K562 (cell line): ENCODE data around the gene CDKN2B-AS1. TPM values are rescaled to one million over a fixed set of nuclear protein-coding genes. Genes with fewer than 3 reads are reported as not detected.

Experiments
- ATAC-seq: fragments of 200-7000 bp; cut with Tn5 transposase; 3 replicates; pipeline ENCODE4 v1.9.1; 2020; ENCODE audit warnings: moderate library complexity
- BruUV-seq: library from RNA; stranded (reverse); fragments of 400-500 nt; replicated peaks from 2 replicates; lab custom pipeline; 2021; lab: Mats Ljungman, UMichigan
- CTCF ChIA-PET: fragments of 300-600 bp; formaldehyde crosslinking; extraction: SDS; loops from one replicate; lab custom pipeline; 2021; ENCODE audit warnings: low intra/inter-chr PET ratio; lab: Yijun Ruan, JAX
- POLR2A ChIA-PET: fragments of 300-600, 350-650 bp; sonication (Branson Sonifier 250); formaldehyde crosslinking; extraction: SDS; loops from one replicate; lab custom pipeline; 2021; ENCODE audit warnings: antibody characterized with exemption, inconsistent platforms; lab: Yijun Ruan, JAX
- DNase-seq, 4 experiments: peaks; one replicate each; pipeline versions ENCODE4 v3.0.0 to v3.0.0-alpha.2; 2011 to 2018; ENCODE audit warnings: low spot score in 3 of 4, mixed read lengths in 3 of 4; ENCODE audit errors: extremely low read depth in 1 of 4
- FAIRE-seq: peaks from 2 replicates; lab custom pipeline; 2011; peaks lifted over from hg19 to GRCh38; lab: Jason Lieb, UNC
- H2AFZ ChIP-seq: 2 replicates; pipeline ENCODE4 v1.6.0; 2011; ENCODE audit warnings: low read depth, low read length, control low read depth, inconsistent platforms
- H3K27ac ChIP-seq: fragments of 200-600 bp; 3 replicates; pipeline ENCODE4 v1.8.0; 2011; ENCODE audit warnings: low read depth, mild to moderate bottlenecking, control low read depth, inconsistent platforms, low read length, moderate library complexity, mixed read lengths; ENCODE audit errors: extremely low read depth
- H3K27me3 ChIP-seq, 2 experiments: fragments of 300-600 bp in 1 of 2; 2 replicates in 1 of 2; 3 replicates in 1 of 2; pipeline versions ENCODE4 v1.6.0 to v1.8.0; 2011; ENCODE audit warnings: inconsistent platforms in 2 of 2, low read length in 2 of 2, mild to moderate bottlenecking in 1 of 2, mixed read lengths in 1 of 2, moderate library complexity in 1 of 2; ENCODE audit not compliant: control insufficient read depth in 2 of 2, insufficient read depth in 2 of 2
- H3K36me3 ChIP-seq: fragments of 300-600 bp; 3 replicates; pipeline ENCODE4 v1.8.0; 2011; ENCODE audit warnings: mild to moderate bottlenecking, low read length, inconsistent platforms; ENCODE audit not compliant: control insufficient read depth, insufficient read depth
- H3K4me1 ChIP-seq, 2 experiments: fragments of 200-600 bp in 1 of 2; replicated peaks in 1 of 2; 2 replicates in 1 of 2; 3 replicates in 1 of 2; pipeline versions ENCODE4 v1.5.1 to v1.8.0; 2011; ENCODE audit warnings: inconsistent platforms in 2 of 2, low read length in 2 of 2, mild to moderate bottlenecking in 1 of 2, mixed read lengths in 1 of 2, moderate library complexity in 1 of 2; ENCODE audit not compliant: control insufficient read depth in 2 of 2, insufficient read depth in 2 of 2
- H3K4me2 ChIP-seq: 2 replicates; pipeline ENCODE4 v1.6.1; 2011; ENCODE audit warnings: low read length, control low read depth, inconsistent platforms, mixed read lengths; ENCODE audit not compliant: insufficient read depth
- H3K4me3 ChIP-seq: fragments of 200-600 bp; sonication (generic), shearing (Covaris generic); 2 replicates; pipeline ENCODE4 v1.5.1; 2016; ENCODE audit warnings: control low read depth, inconsistent platforms
- H3K79me2 ChIP-seq: fragments of 200-600 bp; 3 replicates; pipeline ENCODE4 v1.8.0; 2011; ENCODE audit warnings: low read length, inconsistent platforms; ENCODE audit not compliant: control insufficient read depth, insufficient read depth
- H3K9ac ChIP-seq, 2 experiments: 2 replicates each; pipeline versions ENCODE4 v1.6.0 to v1.6.1; 2011; ENCODE audit warnings: low read depth in 2 of 2, low read length in 2 of 2, control low read depth in 1 of 2, inconsistent platforms in 1 of 2, mild to moderate bottlenecking in 1 of 2, mixed read lengths in 1 of 2; ENCODE audit not compliant: insufficient read depth in 1 of 2
- H3K9me1 ChIP-seq: one replicate; pipeline ENCODE4 v1.6.0; 2011; ENCODE audit warnings: inconsistent platforms, mild to moderate bottlenecking, low read length, moderate library complexity; ENCODE audit not compliant: control insufficient read depth, insufficient read depth
- H3K9me3 ChIP-seq: replicated peaks from 2 replicates; pipeline ENCODE4 v1.5.1; 2011; ENCODE audit warnings: low read depth, low read length, inconsistent platforms; ENCODE audit not compliant: control insufficient read depth, insufficient read depth
- H4K20me1 ChIP-seq: replicated peaks from 2 replicates; pipeline ENCODE4 v1.6.1; 2011; ENCODE audit warnings: low read length, inconsistent platforms, mixed read lengths; ENCODE audit not compliant: control insufficient read depth, insufficient read depth
- ELK1 ChIP-seq: sonication (generic); formaldehyde crosslinking; IDR thresholded peaks from 2 replicates; pipeline ENCODE4 v1.8.1; 2022; ENCODE audit warnings: missing genetic modification reagents
- JUNB ChIP-seq: fragments of 450-650 bp; formaldehyde crosslinking; conservative IDR thresholded peaks from 2 replicates; pipeline ENCODE4 v1.4.0; 2020; ENCODE audit warnings: mild to moderate bottlenecking
- SAFB ChIP-seq: fragments of 200-400 bp; formaldehyde crosslinking; IDR thresholded peaks from 2 replicates; pipeline ENCODE4 v1.6.1; 2017; ENCODE audit warnings: low read depth, low read length, borderline replicate concordance
- SAFB2 ChIP-seq: fragments of 200-400 bp; formaldehyde crosslinking; IDR thresholded peaks from 2 replicates; pipeline ENCODE4 v1.6.1; 2018; ENCODE audit warnings: borderline replicate concordance, low read length, low read depth, moderate library complexity; ENCODE audit not compliant: severe bottlenecking
- ZNF655 ChIP-seq: fragments of 250-450 bp; sonication (Bioruptor Pico); IDR thresholded peaks from 2 replicates; pipeline ENCODE4 v1.5.0; 2021
- WGBS: fragments of 100-300 bp; shearing (Covaris generic); methylation state at CpG from one replicate; pipeline ENCODE4 v1.1.6; 2016; ENCODE audit warnings: low coverage, mixed read lengths; ENCODE audit not compliant: insufficient coverage; ENCODE audit errors: missing lambda C conversion rate; 5-methylcytosine and 5-hydroxymethylcytosine counted together
- in situ Hi-C: fragments of 300-500 bp; cut with MboI; formaldehyde crosslinking; loops from 4 replicates; pipeline ENCODE4 v1.15.0; 2018; ENCODE audit warnings: inconsistent platforms, mixed read lengths
- intact Hi-C: fragments of 100-400 bp; cut with micrococcal nuclease; formaldehyde crosslinking; loops from 2 replicates; pipeline ENCODE4 v1.14.2; 2022
- polyA plus RNA-seq, 8 experiments: library from polyadenylated mRNA; depleted of rRNA in 4 of 8; stranded (reverse) in 5 of 8; unstranded in 3 of 8; fragments of >200 nt; fragmentation: Nextera tagmentation in 2 of 8; fragmentation: Illumina TruSeq in 1 of 8; extraction: Ambion mirVana in 2 of 8; extraction: Trizol in 1 of 8; gene quantifications; 2 replicates each; pipeline versions ENCODE4 v1.2.1 to v1.2.3, GENCODE V29; 2011 to 2014; ENCODE audit warnings: inconsistent platforms in 1 of 8, missing spikeins in 1 of 8
- total RNA-seq, 7 experiments: library from RNA; depleted of rRNA in 6 of 7; stranded (reverse); fragments of >200 nt in 6 of 7; fragmentation: Illumina TruSeq in 2 of 7; extraction: Trizol in 2 of 7; gene quantifications; 2 replicates each; pipeline versions ENCODE4 v1.2.1 to v1.2.3, GENCODE V29; 2011 to 2021; ENCODE audit warnings: low replicate concordance in 1 of 7

The CDKN2B-AS1 gene
- total and polyA plus RNA-seq, 9 of the 15 experiments (the other 6 are each of a cell fraction or from before 2014, with no cell fraction given), result not detected

GRCh38 chr9:22046243-22046885, 51.8 kb downstream of the CDKN2B-AS1 start:
- no peaks in the 10 kb centered on the region for H3K9me3 ChIP-seq
- no peak overlapping the region for H3K4me2 ChIP-seq
- no peaks in the 10 kb centered on the region for H3K4me1 ChIP-seq
- TF ChIP-seq SAFB2 (no peak), ZNF655 (no peak), ELK1 (CRISPR knock-in tag) (no peak), SAFB (no peak), JUNB (no peak)
- FAIRE-seq (no peak), ATAC-seq (no peak), DNase-seq (no peak)
- H3K36me3 ChIP-seq, result no peaks in the 10 kb centered on the region
- WGBS, result no CpG with 5 or more reads among the region's 1 CpG
- BruUV-seq, result no TSS peak
- in situ Hi-C loops, result no loop called here
- H2AFZ ChIP-seq, result no peak overlapping the region
- no peak overlapping the region for H3K9ac ChIP-seq
- H3K27ac ChIP-seq, result no peak overlapping the region
- no peaks in the 10 kb centered on the region for H4K20me1 ChIP-seq
- no peak overlapping the region for H3K4me3 ChIP-seq
- ChIA-PET POLR2A (no interaction called here), CTCF (no interaction called here)
- H3K9me1 ChIP-seq, result no peaks in the 10 kb centered on the region
- H3K79me2 ChIP-seq, result no peaks in the 10 kb centered on the region
- intact Hi-C loops, result no loop called here
- no peaks in the 10 kb centered on the region for H3K27me3 ChIP-seq
